HS-5 (cell line): Measurements from ENCODE around the gene ZBTB20.

Experiments used
- DNase-seq: peaks from one replicate; pipeline ENCODE4 v3.0.0-alpha.2; 2012; ENCODE audit warnings: low read depth

Gene ZBTB20

GRCh38 chr3:114471478-114471877 is 675.6 kb downstream of the ZBTB20 start:
- DNase-seq = no peak

DNA sequence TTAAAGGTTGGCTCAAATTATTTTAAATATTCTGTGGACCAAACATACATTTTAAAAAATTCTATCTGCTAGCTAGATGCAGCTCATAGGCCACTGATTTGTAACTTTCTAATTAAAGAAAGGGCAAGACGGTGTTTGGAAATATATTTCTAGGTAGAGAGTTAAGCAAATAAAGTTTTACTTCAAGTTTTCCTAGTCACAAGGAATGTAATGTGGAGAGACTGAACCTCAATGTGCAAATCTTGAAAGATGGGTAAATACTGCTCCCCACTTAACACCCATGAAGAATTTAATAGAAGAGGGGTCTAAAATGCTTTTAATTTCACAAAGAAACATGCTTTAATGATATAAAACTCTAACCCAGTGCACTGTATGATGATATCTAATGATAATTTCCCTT is 678.0 kb downstream of the ZBTB20 start:
- DNase-seq = no peak

GRCh38 chr3:114466816-114467215 is 680.3 kb downstream of the ZBTB20 start:
- DNase-seq = no peak

- DNase-seq = no peak
These were observed 680.8 kb downstream of the ZBTB20 start for GRCh38 chr3:114466251-114466650.

DNA sequence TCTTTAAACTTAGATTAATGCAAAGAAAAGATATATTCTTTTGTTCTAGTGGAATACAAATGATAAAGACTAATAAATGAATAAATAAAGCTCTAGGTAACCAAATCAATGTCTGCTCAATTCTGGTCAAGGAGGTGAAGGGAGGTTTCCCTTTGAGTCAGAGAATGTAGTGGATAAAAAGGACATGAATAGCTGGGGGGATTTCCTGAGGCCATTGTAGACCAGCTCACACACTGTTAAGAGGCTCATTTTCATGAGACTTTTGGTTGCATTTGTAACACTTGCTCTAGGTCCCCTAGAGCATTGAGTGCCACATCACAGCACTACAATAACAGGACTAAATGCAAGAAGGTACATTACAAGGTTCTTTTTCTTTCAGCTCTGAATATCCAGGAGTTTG is 682.5 kb downstream of the ZBTB20 start:
- no peak for DNase-seq

DNA sequence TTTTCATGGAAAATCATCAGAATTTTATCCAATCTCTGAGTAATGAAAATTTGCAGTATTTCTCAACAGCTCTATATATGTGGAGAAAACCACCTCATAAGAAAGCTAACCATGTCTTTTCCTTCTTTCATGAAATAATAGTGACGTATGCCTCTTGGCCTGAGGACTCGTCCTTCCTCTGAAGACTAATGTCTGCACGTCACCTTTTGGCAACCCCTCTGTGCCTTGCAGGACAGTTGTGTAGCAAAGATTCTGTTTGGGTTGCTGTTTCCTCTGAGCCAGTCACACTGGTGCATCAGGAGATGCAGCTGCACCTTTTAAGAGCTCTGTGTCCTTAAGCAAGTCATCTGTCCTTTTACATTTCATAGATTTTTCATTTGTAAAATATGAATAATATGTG is 684.3 kb downstream of the ZBTB20 start:
- DNase-seq = no peak

GRCh38 chr3:114460459-114460858 is 686.6 kb downstream of the ZBTB20 start:
- no peak for DNase-seq

DNA sequence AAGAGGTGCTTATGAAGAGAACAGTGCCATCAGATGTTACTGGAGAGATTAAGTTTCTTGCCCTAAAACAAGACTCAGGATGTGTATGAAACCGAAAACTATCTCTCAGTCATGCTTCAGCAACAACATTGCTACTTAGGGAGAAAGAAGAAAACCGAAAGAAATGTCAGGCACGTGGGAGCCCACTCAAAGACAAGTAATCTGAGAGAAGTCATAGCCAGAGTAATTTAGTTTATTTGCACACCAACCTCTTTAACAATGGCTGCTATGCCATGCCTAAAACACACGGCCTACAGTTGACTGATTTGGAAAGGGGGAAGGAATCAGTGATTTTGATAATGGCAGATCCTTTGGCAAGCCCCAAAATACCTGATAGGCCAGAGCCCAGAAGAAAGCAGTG is 690.3 kb downstream of the ZBTB20 start:
- no peak for DNase-seq

- DNase-seq = no peak
These were observed 691.7 kb downstream of the ZBTB20 start for GRCh38 chr3:114455432-114455831.

DNA sequence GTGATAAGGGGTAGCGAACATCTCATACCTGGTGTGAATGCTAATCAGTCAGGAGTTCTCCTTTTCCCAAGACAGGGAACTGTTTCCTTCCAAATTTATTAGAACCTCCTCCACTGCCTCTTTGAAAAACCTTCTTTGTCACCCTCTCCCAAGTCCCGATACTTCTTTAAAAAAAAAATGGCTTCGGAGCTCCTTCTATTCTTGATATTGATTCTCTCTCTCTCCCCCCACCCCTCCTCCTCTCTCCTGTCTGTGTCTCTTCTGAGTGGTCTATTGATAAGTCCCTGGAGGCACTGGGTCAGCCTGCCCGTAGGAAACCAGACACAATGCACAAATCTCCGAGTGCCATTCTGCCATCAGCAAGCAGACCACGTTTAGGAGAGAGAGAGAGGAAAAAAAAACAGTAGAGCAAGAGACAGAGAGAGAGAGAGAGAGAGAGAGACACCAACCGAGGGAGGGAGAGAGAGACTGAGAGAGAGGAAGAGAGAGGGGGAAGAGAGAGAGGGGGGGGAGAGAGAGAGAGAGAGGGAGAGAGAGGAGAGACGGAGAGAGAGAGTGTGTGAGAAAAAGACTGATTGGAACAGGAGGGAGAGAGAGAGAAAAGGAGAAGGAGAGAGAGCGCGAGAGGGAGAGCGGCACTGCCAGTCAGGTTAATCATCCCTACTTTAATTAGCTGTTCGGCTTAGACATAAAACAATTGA is 692.4 kb downstream of the ZBTB20 start:
- no peak for DNase-seq

- DNase-seq = no peak
These were observed 693.7 kb downstream of the ZBTB20 start for GRCh38 chr3:114453361-114453780.

GRCh38 chr3:114452937-114453336 is 694.2 kb downstream of the ZBTB20 start:
- no peak for DNase-seq

DNA sequence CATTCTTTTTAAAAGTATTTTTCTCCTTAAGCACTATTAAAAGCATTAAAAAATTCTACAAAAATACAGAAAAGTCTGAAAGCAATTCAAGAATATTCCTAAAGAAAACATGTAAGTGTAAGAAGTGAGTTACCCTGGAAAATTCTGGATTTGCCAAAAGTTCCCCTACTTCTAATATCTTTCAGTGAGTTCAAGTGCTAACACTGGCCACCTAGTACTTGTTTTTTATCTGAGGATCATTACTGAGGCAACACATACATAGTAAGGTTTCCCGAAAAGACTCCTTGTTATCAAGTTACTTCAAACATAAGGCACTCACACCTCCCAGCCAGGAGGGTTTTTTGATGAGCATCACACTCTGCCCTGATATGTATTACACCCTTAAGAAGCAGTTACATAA is 694.8 kb downstream of the ZBTB20 start:
- DNase-seq = no peak

DNA sequence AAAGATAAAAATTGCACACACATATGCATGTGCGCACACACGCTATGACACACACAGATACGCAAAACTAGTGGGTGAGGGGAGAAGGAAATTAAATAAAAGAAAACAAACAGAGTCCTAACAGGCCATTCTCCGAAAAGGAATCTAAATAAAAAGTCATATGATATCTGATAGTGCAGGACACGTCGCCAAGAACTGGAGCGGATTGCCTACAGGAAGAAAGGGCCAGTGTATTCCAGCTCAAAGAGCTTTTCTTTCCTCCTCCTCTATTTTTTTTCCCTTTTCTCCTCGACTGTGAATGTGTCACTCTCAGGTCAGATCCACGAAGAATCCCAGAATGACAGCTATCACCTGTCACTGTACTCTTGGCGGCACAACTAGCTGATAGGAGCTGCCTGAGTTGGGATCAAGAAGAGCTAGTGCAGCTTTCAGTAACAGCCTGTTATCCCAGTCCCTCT is 695.5 kb downstream of the ZBTB20 start:
- no peak for DNase-seq

DNA sequence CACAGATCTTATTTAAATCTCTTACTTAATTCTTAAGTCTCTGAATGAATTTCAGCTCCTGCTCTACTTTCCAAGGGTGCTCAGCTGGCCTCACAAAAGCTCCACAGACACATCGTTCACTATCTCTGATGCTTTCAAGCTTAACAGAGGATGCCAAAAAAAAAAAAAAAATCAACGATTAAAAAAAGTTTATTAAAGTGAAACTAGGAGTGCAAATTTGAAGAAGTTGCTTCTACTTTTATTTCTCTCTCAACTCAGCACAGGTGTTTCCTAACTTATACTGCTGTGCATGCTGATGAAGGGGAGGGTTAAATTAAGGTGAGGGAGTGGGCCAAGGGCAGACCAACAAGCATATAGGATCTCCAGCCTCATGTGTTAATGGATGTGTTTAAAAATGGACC is 696.0 kb downstream of the ZBTB20 start:
- no peak for DNase-seq

DNA sequence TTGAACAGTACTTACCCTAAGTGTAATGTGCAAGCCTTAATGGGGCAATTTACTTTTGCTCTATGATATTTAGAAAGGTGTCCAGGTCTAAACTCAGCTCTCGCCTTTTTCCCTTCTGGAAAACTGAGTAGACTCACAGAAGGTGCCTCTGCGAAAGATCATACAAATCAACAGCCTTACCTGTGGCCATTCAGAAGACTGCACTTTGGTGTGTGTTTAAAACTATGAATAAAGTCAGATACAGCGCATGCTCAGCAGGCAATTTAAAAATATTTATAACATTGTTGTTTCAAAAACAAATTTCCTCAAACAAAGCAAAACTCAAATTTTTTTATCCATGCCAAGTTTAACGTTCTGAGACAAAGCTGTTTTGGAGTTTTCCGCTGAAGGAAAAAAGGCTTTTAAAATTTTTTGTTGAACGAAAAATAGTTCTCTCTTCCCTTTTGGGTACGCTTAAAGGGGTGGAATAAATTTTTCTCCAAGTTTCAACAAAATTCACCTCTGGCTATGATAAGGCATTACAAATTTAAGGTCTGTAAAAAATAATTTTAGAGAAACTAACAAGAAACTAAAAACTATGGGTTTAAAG is 697.0 kb downstream of the ZBTB20 start:
- no peak for DNase-seq

DNA sequence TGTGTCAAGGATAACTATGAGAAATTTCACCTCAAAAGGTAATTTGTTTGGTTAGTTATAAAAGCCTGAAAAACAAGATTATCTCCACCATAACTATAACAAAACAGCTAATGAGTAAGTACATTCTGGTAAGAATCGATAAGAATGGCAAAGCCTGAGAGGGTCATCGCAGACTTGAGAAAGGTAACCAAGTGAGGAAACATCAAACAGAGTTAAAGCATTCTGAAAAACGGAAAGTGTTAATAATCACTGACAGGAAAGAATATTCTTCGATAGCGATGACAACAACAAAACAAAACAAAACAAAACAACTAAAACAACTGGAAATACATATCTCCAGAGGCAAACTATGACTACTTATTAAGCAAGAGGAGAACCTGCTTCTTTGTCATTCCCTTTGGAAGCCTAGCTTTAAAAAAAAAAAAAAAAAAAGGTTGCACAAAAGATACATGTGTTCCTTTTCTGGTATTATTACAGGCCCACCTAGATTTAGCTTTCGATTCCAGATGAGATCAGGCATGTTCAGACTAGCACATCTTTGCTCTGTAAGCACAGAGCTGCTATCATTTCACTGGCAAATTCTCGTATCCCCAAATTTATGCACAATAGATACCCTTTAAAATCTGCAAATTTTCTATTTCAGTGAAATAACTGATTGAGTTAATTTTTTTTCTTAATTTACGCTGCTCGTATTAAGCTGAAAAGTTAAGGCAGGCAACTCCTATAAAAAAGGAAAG is 697.6 kb downstream of the ZBTB20 start:
- no peak for DNase-seq

DNA sequence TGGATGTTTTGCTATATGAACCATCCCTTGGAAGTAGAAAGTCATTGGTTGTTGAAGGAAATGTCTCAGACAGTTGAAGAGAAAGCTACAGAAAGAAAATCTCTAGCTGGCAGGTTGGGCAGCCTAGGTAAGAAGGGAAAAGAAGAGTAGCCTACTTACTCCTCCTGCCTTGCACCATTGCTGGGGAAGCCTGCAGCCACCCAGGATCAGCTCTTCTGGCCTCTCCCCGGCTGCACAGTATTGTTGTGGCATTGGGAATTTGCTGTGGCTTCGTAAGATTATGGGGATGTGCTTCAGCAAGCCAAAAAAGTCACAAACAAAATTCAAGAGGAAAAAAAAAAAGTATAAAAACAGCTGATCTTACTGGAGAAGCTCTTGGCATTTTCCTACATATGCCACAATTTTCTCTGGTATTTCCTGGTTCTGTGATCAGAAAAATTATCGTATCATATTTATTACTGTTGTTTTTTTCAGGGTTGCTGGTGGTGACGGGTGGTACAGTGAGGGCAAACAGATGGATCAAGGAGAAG is 699.1 kb downstream of the ZBTB20 start:
- no peak for DNase-seq

DNA sequence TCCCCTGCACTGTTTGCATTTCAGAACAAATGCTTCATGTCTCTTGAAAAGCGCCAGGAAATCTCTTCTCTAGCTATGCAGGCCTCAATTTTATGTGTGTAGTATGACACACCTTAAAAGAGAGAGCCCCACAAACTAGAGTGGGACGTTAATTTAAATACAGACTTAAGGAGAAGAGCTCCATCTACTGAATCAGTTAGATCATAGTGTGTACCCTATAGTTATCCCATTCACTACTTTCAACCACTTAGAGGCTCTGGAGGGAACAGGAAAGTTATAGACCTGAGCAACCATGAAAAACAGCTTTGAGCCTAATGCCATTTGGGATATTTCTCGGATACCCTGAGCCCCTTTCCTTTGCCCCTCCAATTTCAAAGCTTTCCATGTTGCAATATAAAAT is 699.5 kb downstream of the ZBTB20 start:
- DNase-seq = no peak

DNA sequence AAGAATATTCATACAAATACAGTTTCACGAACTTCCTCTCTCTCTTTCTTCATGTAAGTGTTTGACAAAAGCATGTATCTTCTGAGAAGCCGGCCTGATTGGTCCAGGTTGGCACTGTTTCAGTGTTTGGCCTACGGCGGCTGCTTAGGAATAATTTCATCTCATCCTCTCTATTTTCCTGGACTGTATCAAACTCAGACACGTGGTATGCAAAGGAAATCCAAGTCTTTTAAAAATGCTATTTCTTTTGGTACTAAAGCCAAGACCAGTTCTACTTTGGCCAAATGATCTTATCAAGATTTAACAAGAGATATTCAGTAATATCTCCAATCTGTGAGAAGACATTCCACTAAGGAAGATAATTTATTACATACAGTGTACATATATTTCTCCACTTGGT is 700.5 kb downstream of the ZBTB20 start:
- no peak for DNase-seq

- DNase-seq = no peak
These were observed 701.9 kb downstream of the ZBTB20 start for GRCh38 chr3:114445233-114445632.

- DNase-seq = no peak
These were observed 702.9 kb downstream of the ZBTB20 start for GRCh38 chr3:114444216-114444615.

- DNase-seq = no peak
These were observed 704.8 kb downstream of the ZBTB20 start for GRCh38 chr3:114442246-114442645.
